AG09319 (cell line): Measurements from ENCODE around the gene LSM4.

ENCODE experiments used
- DNase-seq: peaks from one replicate; pipeline ENCODE4 v3.0.0-alpha.2; 2010; ENCODE audit warnings: low read depth; ENCODE audit errors: extremely low read depth
- TF ChIP-seq, protein P1 (sequence below): IDR thresholded peaks from 2 replicates; pipeline ENCODE4 v1.5.1; 2011; ENCODE audit warnings: low read depth, mild to moderate bottlenecking, inconsistent platforms, low read length, moderate library complexity

The LSM4 gene

DNA sequence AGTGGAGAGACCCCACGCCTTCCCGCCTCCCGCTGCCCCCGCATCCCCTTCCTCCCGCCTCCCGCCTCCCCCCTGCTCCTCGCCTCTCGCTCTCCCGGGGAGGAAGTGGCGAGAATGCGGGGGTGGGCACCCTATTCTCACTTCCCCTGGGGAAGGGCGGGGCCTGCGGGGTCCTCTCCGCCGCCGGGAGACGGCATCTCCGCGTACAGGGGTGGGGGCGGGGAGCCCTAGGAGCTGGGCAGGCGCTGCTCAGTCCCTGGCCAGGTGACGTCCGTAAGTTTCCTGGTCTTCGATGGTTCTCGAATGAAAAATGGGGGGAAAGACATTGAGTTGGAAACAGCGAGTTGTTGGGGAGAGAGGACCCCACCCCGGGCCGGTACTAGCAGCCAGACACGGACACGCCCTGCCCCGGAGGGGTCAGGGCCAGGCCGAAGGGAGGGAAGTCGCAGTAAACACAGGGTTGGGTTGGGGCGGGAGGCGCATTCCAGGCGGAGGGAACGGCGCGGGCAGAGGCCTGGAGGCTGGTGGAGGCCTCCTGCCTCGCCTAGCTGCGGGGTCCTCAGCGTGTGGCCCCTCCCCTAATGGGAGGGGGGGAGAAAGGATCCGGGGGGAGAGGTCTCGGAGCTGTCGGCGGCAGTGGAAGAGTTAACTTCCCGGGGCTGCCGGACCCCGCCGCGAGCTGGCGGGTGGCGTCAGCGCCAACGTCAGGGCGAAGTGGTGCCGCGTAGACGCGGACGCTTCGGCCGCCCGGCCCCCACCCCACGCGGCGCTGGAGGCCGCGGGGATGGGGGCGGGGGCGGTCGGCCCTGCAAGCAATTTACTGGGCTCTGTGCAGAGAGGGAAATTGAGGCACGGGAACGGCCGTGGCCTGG lies 31.1 kb downstream of the LSM4 start:
- DNase-seq = no peak
- TF ChIP-seq, protein P1, sequence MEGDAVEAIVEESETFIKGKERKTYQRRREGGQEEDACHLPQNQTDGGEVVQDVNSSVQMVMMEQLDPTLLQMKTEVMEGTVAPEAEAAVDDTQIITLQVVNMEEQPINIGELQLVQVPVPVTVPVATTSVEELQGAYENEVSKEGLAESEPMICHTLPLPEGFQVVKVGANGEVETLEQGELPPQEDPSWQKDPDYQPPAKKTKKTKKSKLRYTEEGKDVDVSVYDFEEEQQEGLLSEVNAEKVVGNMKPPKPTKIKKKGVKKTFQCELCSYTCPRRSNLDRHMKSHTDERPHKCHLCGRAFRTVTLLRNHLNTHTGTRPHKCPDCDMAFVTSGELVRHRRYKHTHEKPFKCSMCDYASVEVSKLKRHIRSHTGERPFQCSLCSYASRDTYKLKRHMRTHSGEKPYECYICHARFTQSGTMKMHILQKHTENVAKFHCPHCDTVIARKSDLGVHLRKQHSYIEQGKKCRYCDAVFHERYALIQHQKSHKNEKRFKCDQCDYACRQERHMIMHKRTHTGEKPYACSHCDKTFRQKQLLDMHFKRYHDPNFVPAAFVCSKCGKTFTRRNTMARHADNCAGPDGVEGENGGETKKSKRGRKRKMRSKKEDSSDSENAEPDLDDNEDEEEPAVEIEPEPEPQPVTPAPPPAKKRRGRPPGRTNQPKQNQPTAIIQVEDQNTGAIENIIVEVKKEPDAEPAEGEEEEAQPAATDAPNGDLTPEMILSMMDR = no peak

DNA sequence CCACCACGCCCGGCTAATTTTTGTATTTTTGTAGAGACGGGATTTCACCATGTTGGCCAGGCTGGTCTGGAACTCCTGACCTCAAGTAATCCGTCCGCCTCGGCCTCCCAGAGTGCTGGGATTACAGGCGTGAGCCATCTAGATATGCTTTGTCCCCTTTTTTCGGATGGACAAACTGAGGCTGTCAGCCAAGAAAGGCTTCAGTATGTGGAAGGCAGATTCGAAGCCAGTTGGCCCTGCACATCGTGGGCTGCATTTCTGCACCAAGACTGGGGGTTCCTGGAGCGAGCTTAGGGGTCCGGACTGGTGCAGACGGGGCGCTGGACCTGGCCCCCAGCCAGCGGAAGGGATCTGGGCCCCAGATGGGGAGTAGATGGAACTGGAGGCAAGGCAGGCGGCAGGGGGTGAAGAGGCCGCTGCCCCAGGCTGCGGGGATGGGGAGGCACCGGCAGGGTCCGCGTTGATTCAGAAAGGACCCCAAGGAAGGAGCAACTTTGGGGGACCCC lies 31.8 kb downstream of the LSM4 start:
- TF ChIP-seq, protein P1 = no peak
- DNase-seq = no peak

DNA sequence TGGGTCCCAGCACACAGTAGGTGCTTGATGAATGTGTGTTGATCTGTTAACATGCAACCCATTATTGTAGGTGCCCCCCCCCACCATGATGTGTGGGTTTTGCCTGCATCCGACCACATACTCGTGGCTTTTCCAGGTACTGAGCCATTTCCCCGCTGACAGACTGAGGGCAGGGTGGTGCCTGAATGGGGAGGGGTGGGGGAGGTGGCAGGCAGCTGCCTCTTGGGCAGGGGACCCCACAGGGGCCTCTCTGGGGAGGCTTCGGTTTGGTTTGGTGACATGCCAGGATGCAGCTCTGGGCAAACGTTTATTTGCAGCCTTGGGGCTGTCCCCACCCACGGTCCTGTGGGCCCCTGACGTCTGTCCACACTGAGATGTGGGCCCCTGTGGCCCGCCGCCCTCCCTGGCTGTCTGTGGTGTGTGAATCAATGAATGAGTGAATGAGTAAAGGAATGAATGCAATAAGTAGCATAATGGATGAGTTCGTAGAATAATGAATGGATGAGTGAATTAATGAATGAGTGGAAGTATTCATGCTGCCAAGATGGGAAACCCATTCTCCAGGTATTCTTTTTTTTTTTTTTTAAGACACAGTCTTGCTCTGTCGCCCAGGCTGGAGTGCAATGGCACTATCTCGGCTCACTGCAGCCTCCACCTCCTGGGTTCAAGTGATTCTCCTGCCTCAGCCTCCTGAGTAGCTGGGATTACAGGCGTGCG lies 32.4 kb downstream of the LSM4 start:
- no peak for DNase-seq
- TF ChIP-seq, protein P1 = no peak

DNA sequence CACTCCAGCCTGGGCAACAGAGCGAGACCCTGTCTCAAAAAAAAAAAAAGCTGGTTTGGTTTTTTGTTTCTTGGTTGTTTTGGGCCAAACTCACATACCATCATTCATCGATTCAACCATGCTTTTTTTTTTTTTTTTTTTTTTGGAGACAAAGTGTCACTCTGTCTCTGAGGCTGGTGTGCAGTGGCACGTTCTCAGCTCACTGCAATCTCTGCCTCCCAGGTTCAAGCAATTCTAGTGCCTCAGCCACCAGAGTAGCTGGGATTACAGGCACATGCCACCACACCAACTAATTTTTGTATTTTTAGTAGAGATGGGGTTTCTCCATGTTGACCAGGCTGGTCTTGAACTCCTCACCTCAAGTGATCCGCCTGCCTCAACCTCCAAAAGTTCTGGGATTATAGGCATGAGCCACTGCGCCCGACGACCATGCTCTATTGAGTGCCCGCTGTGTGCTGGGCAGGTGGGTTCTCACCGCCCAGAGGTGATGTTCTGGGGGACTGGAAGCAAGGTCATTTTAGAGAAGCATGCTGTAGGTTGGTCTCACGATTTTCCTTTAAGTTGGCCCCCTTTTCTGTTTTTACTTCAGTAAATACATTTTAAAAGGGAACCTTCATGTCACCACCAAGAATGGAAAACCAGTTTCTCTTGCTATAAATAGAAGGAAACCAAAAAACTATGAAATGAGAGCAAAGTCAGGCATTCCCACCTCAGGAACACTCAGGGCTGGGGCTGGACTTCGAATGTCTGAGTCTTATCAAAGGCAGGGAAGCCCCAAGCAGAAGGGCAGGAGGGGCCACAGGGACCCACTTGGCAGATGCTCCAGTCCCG lies 33.2 kb downstream of the LSM4 start:
- TF ChIP-seq, protein P1 = no peak

DNA sequence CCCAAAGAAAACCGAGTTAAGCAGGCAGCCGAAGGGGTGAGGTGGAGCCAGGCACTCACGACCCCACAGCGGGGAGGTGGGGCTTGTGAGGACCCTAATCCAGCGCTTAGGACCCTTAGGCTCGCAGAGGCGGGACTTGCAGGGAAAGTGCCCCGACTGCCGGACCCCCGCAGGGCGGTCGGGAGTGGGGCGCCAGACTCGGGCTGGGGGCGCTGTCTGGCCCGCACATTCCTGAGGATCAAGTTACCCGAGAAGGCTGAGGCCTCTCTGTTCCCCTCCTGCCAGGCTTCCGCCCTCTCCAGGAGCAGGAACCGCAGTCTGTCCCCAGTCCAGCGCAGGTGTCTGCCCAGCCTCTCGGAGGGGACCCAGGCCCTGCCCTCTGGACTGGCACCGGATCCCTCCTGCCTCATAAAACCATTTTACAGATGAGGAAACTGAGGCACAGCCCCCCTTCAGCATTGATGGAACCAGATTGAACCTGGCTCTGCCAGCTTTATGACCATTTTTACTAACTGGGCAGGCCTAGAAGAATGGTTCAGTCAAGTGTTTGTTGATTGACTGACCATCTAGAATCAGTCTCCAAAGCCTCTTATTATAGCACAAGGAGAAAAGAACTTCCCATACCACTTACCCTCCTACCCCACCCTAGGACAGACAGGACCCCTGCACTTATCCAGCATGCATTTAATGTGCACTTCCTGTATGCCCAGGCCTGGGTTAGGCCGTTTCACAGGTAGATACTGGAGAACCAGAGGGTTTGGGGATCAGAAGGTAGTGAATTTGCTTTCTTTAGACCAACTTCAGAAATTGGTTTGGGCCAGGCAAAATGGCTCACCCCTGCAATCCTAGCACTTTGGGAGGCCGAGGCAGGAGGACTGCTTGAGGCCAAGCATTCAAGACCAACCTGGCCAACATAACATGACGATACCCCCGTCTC lies 34.8 kb downstream of the LSM4 start:
- TF ChIP-seq, protein P1 = no peak
- DNase-seq = no peak

More for the DNA sequence above, 33.2 kb downstream of the LSM4 start:
- DNase-seq = no peak

- TF ChIP-seq, protein P1 = no peak
- no peak for DNase-seq
These were observed 35.8 kb downstream of the LSM4 start for GRCh38 chr19:18286973-18287635.
